Effector memory CD8-positive, alpha-beta T cell (primary cell): ENCODE measurements around the gene HPCA.

Experiments used
- ATAC-seq: fragments of 150-1000 bp; cut with Tn5 transposase; replicated peaks from 2 replicates; pipeline ENCODE4 v1.10.0; 2021; ENCODE audit warnings: mild to moderate bottlenecking, moderate library complexity
- DNase-seq, 3 experiments: peaks; one replicate each; pipeline ENCODE4 v3.0.0; 2021
- H3K27ac Mint-ChIP-seq, 2 donors: one replicate each; pipeline ENCODE4 v1.8.0; 2022; ENCODE audit warnings: mild to moderate bottlenecking in 2 of 2, mixed read lengths in 2 of 2, moderate library complexity in 2 of 2
- H3K27me3 Mint-ChIP-seq, 2 donors: one replicate each; pipeline ENCODE4 v1.8.0; 2022; ENCODE audit warnings: mixed read lengths in 2 of 2
- H3K36me3 Mint-ChIP-seq: one replicate; pipeline ENCODE4 v1.8.0; 2022; ENCODE audit warnings: mild to moderate bottlenecking, moderate library complexity, mixed read lengths; ENCODE audit not compliant: insufficient read depth
- H3K4me1 Mint-ChIP-seq, 2 donors: one replicate each; pipeline ENCODE4 v1.8.0; 2022; ENCODE audit warnings: low read depth in 2 of 2, mixed read lengths in 2 of 2
- H3K4me3 Mint-ChIP-seq, 2 donors: one replicate each; pipeline ENCODE4 v1.8.0; 2022; ENCODE audit warnings: mild to moderate bottlenecking in 2 of 2, mixed read lengths in 2 of 2, moderate library complexity in 2 of 2
- H3K9me3 Mint-ChIP-seq, 2 donors: one replicate each; pipeline ENCODE4 v1.8.0; 2022; ENCODE audit warnings: mixed read lengths in 2 of 2

Gene HPCA

DNA sequence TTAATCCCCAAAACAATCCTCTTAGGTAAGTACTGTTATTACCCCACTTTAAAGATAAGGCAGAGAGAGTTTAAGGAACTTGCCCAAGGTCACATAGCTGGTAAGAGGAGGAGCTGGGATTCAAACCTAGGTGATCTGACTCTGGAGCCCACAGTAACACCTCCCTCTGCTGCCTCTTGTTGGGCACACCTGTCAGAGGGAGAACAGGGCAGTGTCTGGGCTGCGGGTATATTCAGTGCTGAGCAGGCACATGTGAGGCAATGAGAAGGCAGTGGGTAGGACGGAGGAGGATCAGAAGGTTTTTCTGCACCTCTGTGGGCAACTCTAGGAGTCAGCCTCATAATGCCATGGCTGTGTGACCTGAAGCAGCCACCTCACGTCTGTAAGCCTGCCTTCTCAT, 1.8 kb downstream of the HPCA start:
- peaks cover 0 to 14% of the 10 kb centered on the region in 2 donors for H3K4me1 Mint-ChIP-seq
- peaks cover 83 to 98% of the 10 kb centered on the region in 2 donors for H3K27me3 Mint-ChIP-seq
- H3K4me3 Mint-ChIP-seq = no peak overlapping the region
- DNase-seq (no peak), ATAC-seq (no peak)
- no peak overlapping the region for H3K27ac Mint-ChIP-seq
- H3K36me3 Mint-ChIP-seq = no peaks in the 10 kb centered on the region
- H3K9me3 Mint-ChIP-seq = no peaks in the 10 kb centered on the region

GRCh38 chr1:32888677-32889420, 2.6 kb downstream of the HPCA start:
- no peaks in the 10 kb centered on the region for H3K9me3 Mint-ChIP-seq
- no peak overlapping the region for H3K27ac Mint-ChIP-seq
- H3K27me3 Mint-ChIP-seq = peaks cover 76 to 98% of the 10 kb centered on the region in 2 donors
- peaks cover 0 to 18% of the 10 kb centered on the region in 2 donors for H3K4me1 Mint-ChIP-seq
- H3K36me3 Mint-ChIP-seq = no peaks in the 10 kb centered on the region
- no peak for DNase-seq
- no peak for ATAC-seq
- H3K4me3 Mint-ChIP-seq = no peak overlapping the region

DNA sequence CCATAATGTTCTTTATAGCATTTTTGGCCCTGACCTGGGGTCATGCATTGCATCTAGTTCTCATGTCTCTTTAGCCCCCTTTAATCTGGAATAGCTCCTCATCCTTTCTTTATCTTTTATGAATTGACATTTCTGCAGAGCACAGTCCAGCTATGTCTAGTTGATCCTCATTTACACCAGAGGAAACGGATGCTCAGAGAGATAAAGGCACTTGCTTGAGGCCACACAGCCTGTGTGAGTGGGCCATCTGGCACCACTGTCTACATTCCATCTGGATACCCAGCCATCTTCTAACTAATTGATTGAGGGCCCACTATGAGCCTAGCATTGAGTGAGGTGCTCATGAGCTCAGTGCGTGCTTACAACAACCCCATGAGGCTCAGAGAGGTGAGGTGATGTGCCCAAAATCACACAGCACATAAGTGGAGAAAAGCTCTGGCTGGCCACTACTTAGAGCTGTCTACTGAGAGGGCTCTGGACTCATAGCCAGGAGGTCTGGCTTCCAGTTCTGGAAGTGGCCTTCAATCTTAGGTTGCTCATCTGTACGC, 3.5 kb downstream of the HPCA start:
- no peaks in the 10 kb centered on the region for H3K36me3 Mint-ChIP-seq
- ATAC-seq (no peak), DNase-seq (no peak)
- H3K4me3 Mint-ChIP-seq = no peak overlapping the region
- peaks cover 0 to 18% of the 10 kb centered on the region in 2 donors for H3K4me1 Mint-ChIP-seq
- H3K27me3 Mint-ChIP-seq = peaks cover 69 to 98% of the 10 kb centered on the region in 2 donors
- H3K27ac Mint-ChIP-seq = no peak overlapping the region
- no peaks in the 10 kb centered on the region for H3K9me3 Mint-ChIP-seq

GRCh38 chr1:32890516-32891240, 4.4 kb downstream of the HPCA start:
- H3K9me3 Mint-ChIP-seq = no peaks in the 10 kb centered on the region
- ATAC-seq = no peak
- no peak overlapping the region for H3K4me3 Mint-ChIP-seq
- H3K36me3 Mint-ChIP-seq = no peaks in the 10 kb centered on the region
- no peak for DNase-seq
- peaks cover 0 to 15% of the 10 kb centered on the region in 2 donors for H3K4me1 Mint-ChIP-seq
- no peak overlapping the region for H3K27ac Mint-ChIP-seq
- H3K27me3 Mint-ChIP-seq = peaks cover 60 to 98% of the 10 kb centered on the region in 2 donors

- H3K27ac Mint-ChIP-seq = no peak overlapping the region
- H3K36me3 Mint-ChIP-seq = no peaks in the 10 kb centered on the region
- ATAC-seq (no peak), DNase-seq (no peak)
- H3K27me3 Mint-ChIP-seq = peaks cover 58 to 98% of the 10 kb centered on the region in 2 donors
- peaks cover 0 to 15% of the 10 kb centered on the region in 2 donors for H3K4me1 Mint-ChIP-seq
- H3K9me3 Mint-ChIP-seq = no peaks in the 10 kb centered on the region
- H3K4me3 Mint-ChIP-seq = no peak overlapping the region
Measured at GRCh38 chr1:32891241-32891570, 4.9 kb downstream of the HPCA start.

- peaks cover 0 to 14% of the 10 kb centered on the region in 2 donors for H3K4me1 Mint-ChIP-seq
- no peaks in the 10 kb centered on the region for H3K36me3 Mint-ChIP-seq
- peaks cover 62 to 100% of the 10 kb centered on the region in 2 donors for H3K27me3 Mint-ChIP-seq
- H3K27ac Mint-ChIP-seq = no peak overlapping the region
- no peaks in the 10 kb centered on the region for H3K9me3 Mint-ChIP-seq
- no peak for DNase-seq
- ATAC-seq = no peak
- H3K4me3 Mint-ChIP-seq = peak overlapping the region; percentile 62 to 75
Measured at GRCh38 chr1:32891630-32892029, 5.3 kb downstream of the HPCA start.

GRCh38 chr1:32892368-32893197, 6.3 kb downstream of the HPCA start:
- Mint-ChIP-seq H3K36me3 (no peaks in the 10 kb centered on the region), H3K4me3 (peak overlapping the region; percentile 70 to 75), H3K4me1 (peaks cover 0 to 11% of the 10 kb centered on the region in 2 donors), H3K27ac (peak overlapping the region in 1 of 2 donors; percentile 39), H3K27me3 (peaks cover 57 to 100% of the 10 kb centered on the region in 2 donors), H3K9me3 (no peaks in the 10 kb centered on the region)
- ATAC-seq = peak; percentile 82
- DNase-seq = peak in 2 of 3 experiments; percentile 28 to 42

DNA sequence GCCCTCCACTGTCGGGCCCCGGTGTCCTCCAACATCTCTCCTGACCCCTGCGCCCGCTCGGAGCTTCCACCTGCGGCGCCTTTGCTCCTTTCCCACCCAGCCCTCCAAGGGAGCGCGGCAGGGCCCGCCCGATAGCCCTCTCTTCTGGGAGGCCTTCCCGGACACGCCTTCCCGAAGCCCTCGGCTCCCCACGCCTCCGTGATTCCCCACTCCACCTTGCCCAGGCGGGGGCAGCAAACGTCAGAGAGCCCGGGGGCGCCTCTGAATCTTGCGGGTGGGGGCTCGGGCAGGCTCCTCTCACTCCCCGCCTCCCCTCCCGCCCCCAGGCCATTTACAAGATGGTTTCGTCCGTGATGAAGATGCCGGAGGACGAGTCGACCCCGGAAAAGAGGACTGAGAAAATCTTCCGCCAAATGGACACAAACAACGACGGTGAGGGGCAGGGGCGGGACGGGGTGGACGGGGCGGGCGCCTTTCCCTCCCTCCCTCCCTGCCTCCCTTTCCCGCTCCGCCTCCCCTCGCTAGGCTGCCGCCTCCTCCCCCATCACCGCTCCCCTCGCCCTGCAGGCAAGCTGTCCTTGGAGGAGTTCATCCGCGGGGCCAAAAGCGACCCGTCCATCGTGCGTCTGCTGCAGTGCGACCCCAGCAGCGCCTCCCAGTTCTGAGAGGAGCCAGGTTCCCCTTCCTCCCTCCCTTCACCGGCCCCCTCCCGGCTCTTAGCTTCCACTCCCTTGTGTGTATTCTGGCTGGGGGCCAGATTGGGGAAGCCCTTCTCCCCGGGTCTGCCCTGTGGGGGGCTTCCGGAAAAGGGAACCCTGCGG, 7.1 kb downstream of the HPCA start:
- ATAC-seq (peak; percentile 44), DNase-seq (no peak)
- peaks cover 55 to 100% of the 10 kb centered on the region in 2 donors for H3K27me3 Mint-ChIP-seq
- H3K4me3 Mint-ChIP-seq = peak overlapping the region; percentile 70 to 75
- no peak overlapping the region for H3K27ac Mint-ChIP-seq
- H3K9me3 Mint-ChIP-seq = no peaks in the 10 kb centered on the region
- peaks cover 0 to 11% of the 10 kb centered on the region in 2 donors for H3K4me1 Mint-ChIP-seq
- H3K36me3 Mint-ChIP-seq = no peaks in the 10 kb centered on the region

- Mint-ChIP-seq H3K27me3 (peaks cover 57 to 100% of the 10 kb centered on the region in 2 donors), H3K4me3 (peak overlapping the region; percentile 70 to 75), H3K4me1 (peaks cover 0 to 11% of the 10 kb centered on the region in 2 donors), H3K9me3 (no peaks in the 10 kb centered on the region), H3K36me3 (no peaks in the 10 kb centered on the region), H3K27ac (no peak overlapping the region)
- DNase-seq (no peak), ATAC-seq (no peak)
Measured at GRCh38 chr1:32894019-32894600, 7.8 kb downstream of the HPCA start.

GRCh38 chr1:32894681-32895080, 8.4 kb downstream of the HPCA start:
- H3K36me3 Mint-ChIP-seq = no peaks in the 10 kb centered on the region
- ATAC-seq = no peak
- H3K27me3 Mint-ChIP-seq = peaks cover 55 to 100% of the 10 kb centered on the region in 2 donors
- no peak overlapping the region for H3K4me3 Mint-ChIP-seq
- no peak overlapping the region for H3K27ac Mint-ChIP-seq
- no peak for DNase-seq
- peaks cover 0 to 11% of the 10 kb centered on the region in 2 donors for H3K4me1 Mint-ChIP-seq
- H3K9me3 Mint-ChIP-seq = no peaks in the 10 kb centered on the region

GRCh38 chr1:32895325-32896215, 9.3 kb downstream of the HPCA start:
- peaks cover 2 to 13% of the 10 kb centered on the region in 2 donors for H3K4me1 Mint-ChIP-seq
- H3K4me3 Mint-ChIP-seq = no peak overlapping the region
- H3K36me3 Mint-ChIP-seq = no peaks in the 10 kb centered on the region
- DNase-seq (no peak), ATAC-seq (no peak)
- H3K9me3 Mint-ChIP-seq = no peaks in the 10 kb centered on the region
- no peak overlapping the region for H3K27ac Mint-ChIP-seq
- H3K27me3 Mint-ChIP-seq = peaks cover 49 to 100% of the 10 kb centered on the region in 2 donors
